Common myeloid progenitor, CD34-positive (primary cell): ENCODE results near the gene ZBTB21.

Experiments used
- CTCF ChIA-PET: fragments of 350-600 bp; sonication (Branson Sonifier 250); formaldehyde crosslinking; loops from one replicate; lab custom pipeline; 2021; ENCODE audit warnings: antibody characterized with exemption; lab: Charles Lee
- POLR2A ChIA-PET: fragments of 350-600 bp; sonication (Branson Sonifier 250); formaldehyde crosslinking; loops from one replicate; lab custom pipeline; 2021; ENCODE audit warnings: antibody characterized with exemption; lab: Charles Lee
- DNase-seq, 3 donors: peaks; one replicate each; pipeline versions ENCODE4 v3.0.0 to v3.0.0-alpha.2; 2013
- H3K27ac ChIP-seq, 2 experiments: 1 replicate in 1 of 2; 2 replicates in 1 of 2; pipeline ENCODE4 v1.7.0; 2013; ENCODE audit warnings: inconsistent platforms in 2 of 2, low read length in 2 of 2, mild to moderate bottlenecking in 2 of 2, low read depth in 1 of 2, moderate library complexity in 1 of 2; ENCODE audit not compliant: severe bottlenecking in 2 of 2, insufficient read depth in 1 of 2, poor library complexity in 1 of 2
- H3K27me3 ChIP-seq, 5 experiments: replicated peaks in 2 of 5; 1 replicate in 3 of 5; 2 replicates in 2 of 5; pipeline versions ENCODE4 v1.6.1 to v1.7.0; 2013; ENCODE audit warnings: low read length in 4 of 5, mild to moderate bottlenecking in 2 of 5, moderate library complexity in 2 of 5, inconsistent platforms in 1 of 5; ENCODE audit not compliant: insufficient read depth in 5 of 5, control insufficient read depth in 4 of 5
- H3K36me3 ChIP-seq, 4 experiments: 1 replicate in 2 of 4; 2 replicates in 2 of 4; pipeline versions ENCODE4 v1.6.1 to v1.7.0; 2013; ENCODE audit warnings: low read length in 3 of 4, control low read depth in 1 of 4, mild to moderate bottlenecking in 1 of 4; ENCODE audit not compliant: control insufficient read depth in 4 of 4, insufficient read depth in 4 of 4
- H3K4me1 ChIP-seq, 4 experiments: 1 replicate in 3 of 4; 2 replicates in 1 of 4; pipeline versions ENCODE4 v1.6.1 to v1.7.1; 2013; ENCODE audit warnings: low read length in 3 of 4, mild to moderate bottlenecking in 3 of 4, control low read depth in 1 of 4, inconsistent platforms in 1 of 4, moderate library complexity in 1 of 4; ENCODE audit not compliant: control insufficient read depth in 4 of 4, insufficient read depth in 4 of 4; ENCODE audit errors: control extremely low read depth in 1 of 4
- H3K4me3 ChIP-seq, 7 experiments: 1 replicate in 4 of 7; 2 replicates in 3 of 7; pipeline versions ENCODE4 v1.5.1 to v1.7.0; 2013; ENCODE audit warnings: mild to moderate bottlenecking in 7 of 7, low read length in 6 of 7, moderate library complexity in 6 of 7, inconsistent platforms in 2 of 7, low read depth in 2 of 7, control low read depth in 1 of 7; ENCODE audit not compliant: insufficient read depth in 4 of 7, control insufficient read depth in 1 of 7; ENCODE audit errors: extremely low read depth in 1 of 7
- H3K9me3 ChIP-seq, 5 experiments: 1 replicate in 4 of 5; 2 replicates in 1 of 5; pipeline versions ENCODE4 v1.6.1 to v1.7.1; 2013; ENCODE audit warnings: low read length in 4 of 5, mild to moderate bottlenecking in 2 of 5, inconsistent platforms in 1 of 5, low read depth in 1 of 5, moderate library complexity in 1 of 5; ENCODE audit not compliant: control insufficient read depth in 4 of 5, insufficient read depth in 2 of 5; ENCODE audit errors: control extremely low read depth in 1 of 5
- WGBS: methylation state at CpG from one replicate; pipeline ENCODE4 v1.1.5; 2013; ENCODE audit not compliant: insufficient coverage; 5-methylcytosine and 5-hydroxymethylcytosine counted together

Gene ZBTB21

GRCh38 chr21:42006765-42007164, 3.4 kb downstream of the ZBTB21 start:
- Histone ChIP-seq H3K4me3 (no peak overlapping the region), H3K4me1 (peaks cover 0 to 23% (median 13%) of the 10 kb centered on the region in 4 experiments), H3K36me3 (peaks cover 3 to 31% (median 6%) of the 10 kb centered on the region in 4 experiments), H3K27me3 (no peaks in the 10 kb centered on the region), H3K9me3 (no peaks in the 10 kb centered on the region), H3K27ac (no peak overlapping the region)
- POLR2A ChIA-PET = no interaction called here
- CTCF ChIA-PET = interaction anchor here (0.6 to 6.0 kb wide), 14 partner anchors 38 to 231 kb away, joined by 3 to 38 read pairs (median 3); no protein-coding TSS in a partner anchor
- DNase-seq = no peak
- WGBS = no CpG with 5 or more reads among the region's 1 CpG

- DNase-seq = no peak
- CTCF ChIA-PET = interaction anchor here (0.6 to 6.0 kb wide), 15 partner anchors 9 to 188 kb away, joined by 3 to 38 read pairs (median 3); no protein-coding TSS in a partner anchor
Observed at GRCh38 chr21:42004406-42005199, 5.6 kb downstream of the ZBTB21 start.

GRCh38 chr21:42003051-42003461, 7.1 kb downstream of the ZBTB21 start:
- Histone ChIP-seq H3K9me3 (no peaks in the 10 kb centered on the region), H3K27ac (no peak overlapping the region), H3K27me3 (no peaks in the 10 kb centered on the region), H3K4me3 (no peak overlapping the region), H3K36me3 (peaks cover 4 to 55% (median 16%) of the 10 kb centered on the region in 4 experiments), H3K4me1 (peaks cover 0 to 5% (median 0%) of the 10 kb centered on the region in 4 experiments)
- 100% methylated on average over 1 of the region's 4 CpGs for WGBS
- ChIA-PET POLR2A (no interaction called here), CTCF (interaction anchor here (0.9 to 6.0 kb wide), 2 partner anchors 104 to 108 kb away, joined by 3 to 38 read pairs; no protein-coding TSS in a partner anchor)
- peak in 1 of 3 donors; percentile 34 for DNase-seq

More at GRCh38 chr21:42004406-42005199, 5.6 kb downstream of the ZBTB21 start:
- 100% methylated on average over 3 of the region's 5 CpGs for WGBS
- Histone ChIP-seq H3K4me1 (peaks cover 0 to 17% (median 6%) of the 10 kb centered on the region in 4 experiments), H3K27ac (no peak overlapping the region), H3K4me3 (no peak overlapping the region), H3K36me3 (peaks cover 4 to 51% (median 16%) of the 10 kb centered on the region in 4 experiments), H3K9me3 (no peaks in the 10 kb centered on the region), H3K27me3 (no peaks in the 10 kb centered on the region)
- POLR2A ChIA-PET = interaction anchor here (1.8 kb wide), 1 partner anchor 113 kb away, joined by 4 read pairs; no protein-coding TSS in a partner anchor

GRCh38 chr21:42002421-42002958, 7.7 kb downstream of the ZBTB21 start:
- CTCF ChIA-PET = interaction anchor here (0.9 to 6.0 kb wide), 2 partner anchors 105 to 109 kb away, joined by 3 to 38 read pairs; no protein-coding TSS in a partner anchor
- Histone ChIP-seq H3K36me3 (peaks cover 4 to 55% (median 16%) of the 10 kb centered on the region in 4 experiments), H3K27ac (no peak overlapping the region), H3K9me3 (no peaks in the 10 kb centered on the region), H3K4me1 (peaks cover 0 to 5% (median 0%) of the 10 kb centered on the region in 4 experiments), H3K4me3 (no peak overlapping the region), H3K27me3 (no peaks in the 10 kb centered on the region)
- POLR2A ChIA-PET = no interaction called here
- no peak for DNase-seq
- 96% methylated on average over 12 of the region's 14 CpGs for WGBS

- Histone ChIP-seq H3K36me3 (peaks cover 5 to 51% (median 16%) of the 10 kb centered on the region in 4 experiments), H3K9me3 (peaks cover 0 to under 1% (median 0%) of the 10 kb centered on the region in 5 experiments), H3K27ac (no peak overlapping the region), H3K27me3 (no peaks in the 10 kb centered on the region), H3K4me3 (no peak overlapping the region), H3K4me1 (peaks cover 0 to 5% (median 0%) of the 10 kb centered on the region in 4 experiments)
- ChIA-PET POLR2A (no interaction called here), CTCF (interaction anchor here (0.7 to 6.0 kb wide), 2 partner anchors 37 to 106 kb away, joined by 3 to 38 read pairs; no protein-coding TSS in a partner anchor)
- DNase-seq = no peak
- WGBS = no CpG with 5 or more reads among the region's 2 CpGs
Observed at GRCh38 chr21:42001781-42002180, 8.4 kb downstream of the ZBTB21 start.

GRCh38 chr21:42000908-42001307, 9.3 kb downstream of the ZBTB21 start:
- H3K27ac ChIP-seq = no peak overlapping the region
- H3K9me3 ChIP-seq = peaks cover 0 to 9% (median under 1%) of the 10 kb centered on the region in 5 experiments
- DNase-seq = no peak
- H3K4me1 ChIP-seq = peaks cover 0 to 5% (median 0%) of the 10 kb centered on the region in 4 experiments
- H3K4me3 ChIP-seq = no peak overlapping the region
- 100% methylated on average over 3 of the region's 4 CpGs for WGBS
- ChIA-PET POLR2A (no interaction called here), CTCF (interaction anchor here (0.7 kb wide), 1 partner anchor 36 kb away, joined by 3 read pairs; no protein-coding TSS in a partner anchor)
- H3K27me3 ChIP-seq = no peaks in the 10 kb centered on the region
- peaks cover 7 to 51% (median 20%) of the 10 kb centered on the region in 4 experiments for H3K36me3 ChIP-seq
